ACC112 (cell line): Measurements from ENCODE around the gene TEX54.
A peak's percentile ranks its signal among the peaks of the same experiment; 100 is the strongest.

Experiments used
- H2AFZ ChIP-seq: fragments of 200-600 bp; sonication (generic); one replicate; pipeline ENCODE4 v1.6.0; 2017; ENCODE audit warnings: antibody characterized with exemption, low read length; ENCODE audit not compliant: unreplicated experiment
- H3K27ac ChIP-seq: fragments of 200-600 bp; sonication (generic); 2 replicates; pipeline ENCODE4 v1.5.1; 2014; ENCODE audit warnings: low read depth, mild to moderate bottlenecking, antibody characterized with exemption, low read length, moderate library complexity
- H3K27me3 ChIP-seq: fragments of 200-600 bp; sonication (generic); 2 replicates; pipeline ENCODE4 v1.6.1; 2014; ENCODE audit warnings: mild to moderate bottlenecking, antibody characterized with exemption, low read length, moderate library complexity, mixed read lengths; ENCODE audit not compliant: insufficient read depth
- H3K36me3 ChIP-seq: fragments of 200-600 bp; sonication (generic); 2 replicates; pipeline ENCODE4 v1.6.1; 2016; ENCODE audit warnings: mild to moderate bottlenecking, antibody characterized with exemption, low read length, moderate library complexity, mixed read lengths; ENCODE audit not compliant: insufficient read depth
- H3K4me1 ChIP-seq: fragments of 200-600 bp; sonication (generic); one replicate; pipeline ENCODE4 v1.6.1; 2016; ENCODE audit warnings: low read length, mixed read lengths; ENCODE audit not compliant: insufficient read depth, unreplicated experiment, control insufficient read depth
- H3K4me3 ChIP-seq: fragments of 200-600 bp; sonication (generic); 2 replicates; pipeline ENCODE4 v1.5.1; 2014; ENCODE audit warnings: mild to moderate bottlenecking, low read depth, low read length
- H3K79me2 ChIP-seq: fragments of 200-600 bp; sonication (generic); one replicate; pipeline ENCODE4 v1.6.0; 2016; ENCODE audit warnings: low read length; ENCODE audit not compliant: control insufficient read depth, unreplicated experiment, insufficient read depth

Gene TEX54

GRCh38 chr11:62823677-62824076, 9.0 kb downstream of the TEX54 start:
- Histone ChIP-seq H3K79me2 (peaks cover 15% of the 10 kb centered on the region), H3K36me3 (peaks cover 20% of the 10 kb centered on the region), H3K4me3 (no peak overlapping the region), H3K27ac (no peak overlapping the region), H2AFZ (no peak overlapping the region), H3K4me1 (no peaks in the 10 kb centered on the region), H3K27me3 (no peaks in the 10 kb centered on the region)

- Histone ChIP-seq H3K4me3 (no peak overlapping the region), H3K4me1 (no peaks in the 10 kb centered on the region), H3K27me3 (no peaks in the 10 kb centered on the region), H2AFZ (no peak overlapping the region), H3K36me3 (peaks cover 13% of the 10 kb centered on the region), H3K79me2 (no peaks in the 10 kb centered on the region), H3K27ac (no peak overlapping the region)
Measured at GRCh38 chr11:62817129-62817528, 15.5 kb downstream of the TEX54 start.

- H3K4me1 ChIP-seq = no peaks in the 10 kb centered on the region
- peaks cover 13% of the 10 kb centered on the region for H3K36me3 ChIP-seq
- H2AFZ ChIP-seq = no peak overlapping the region
- H3K27me3 ChIP-seq = no peaks in the 10 kb centered on the region
- H3K27ac ChIP-seq = no peak overlapping the region
- no peak overlapping the region for H3K4me3 ChIP-seq
- no peaks in the 10 kb centered on the region for H3K79me2 ChIP-seq
Measured at GRCh38 chr11:62816557-62816956, 16.1 kb downstream of the TEX54 start.

- Histone ChIP-seq H3K4me1 (peaks cover 5% of the 10 kb centered on the region), H3K27ac (no peak overlapping the region), H3K79me2 (no peaks in the 10 kb centered on the region), H3K36me3 (peaks cover 7% of the 10 kb centered on the region), H2AFZ (no peak overlapping the region), H3K4me3 (no peak overlapping the region), H3K27me3 (no peaks in the 10 kb centered on the region)
Measured at GRCh38 chr11:62811659-62812058, 21.0 kb downstream of the TEX54 start.

DNA sequence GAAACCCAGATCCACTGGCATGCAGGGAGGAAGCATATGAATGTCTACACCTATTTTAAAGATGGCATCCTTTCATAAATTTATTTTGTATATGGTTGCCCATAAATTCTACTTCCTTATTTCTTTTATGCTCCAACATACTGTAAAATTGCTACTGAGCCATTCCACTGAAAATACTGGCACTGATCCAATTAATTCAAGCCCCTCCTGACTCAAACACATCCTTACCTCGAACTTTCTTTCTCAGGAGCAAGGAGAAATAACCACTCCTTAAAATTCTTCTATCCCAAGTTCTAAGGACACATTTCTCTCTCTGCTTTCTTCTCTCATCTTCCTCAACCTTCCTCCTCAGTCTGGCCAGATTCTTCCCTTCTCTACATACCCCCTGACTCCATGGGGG, 21.9 kb downstream of the TEX54 start:
- Histone ChIP-seq H3K36me3 (peaks cover under 1% of the 10 kb centered on the region), H3K27me3 (no peaks in the 10 kb centered on the region), H3K79me2 (no peaks in the 10 kb centered on the region), H2AFZ (no peak overlapping the region), H3K27ac (no peak overlapping the region), H3K4me1 (peaks cover 13% of the 10 kb centered on the region), H3K4me3 (no peak overlapping the region)

- H3K27ac ChIP-seq = peak overlapping the region; percentile 16
- H3K27me3 ChIP-seq = no peaks in the 10 kb centered on the region
- no peak overlapping the region for H2AFZ ChIP-seq
- H3K79me2 ChIP-seq = peaks cover 32% of the 10 kb centered on the region
- no peak overlapping the region for H3K4me3 ChIP-seq
- H3K36me3 ChIP-seq = peaks cover 15% of the 10 kb centered on the region
- peaks cover 22% of the 10 kb centered on the region for H3K4me1 ChIP-seq
Measured at GRCh38 chr11:62806611-62807121, 26.0 kb downstream of the TEX54 start.

DNA sequence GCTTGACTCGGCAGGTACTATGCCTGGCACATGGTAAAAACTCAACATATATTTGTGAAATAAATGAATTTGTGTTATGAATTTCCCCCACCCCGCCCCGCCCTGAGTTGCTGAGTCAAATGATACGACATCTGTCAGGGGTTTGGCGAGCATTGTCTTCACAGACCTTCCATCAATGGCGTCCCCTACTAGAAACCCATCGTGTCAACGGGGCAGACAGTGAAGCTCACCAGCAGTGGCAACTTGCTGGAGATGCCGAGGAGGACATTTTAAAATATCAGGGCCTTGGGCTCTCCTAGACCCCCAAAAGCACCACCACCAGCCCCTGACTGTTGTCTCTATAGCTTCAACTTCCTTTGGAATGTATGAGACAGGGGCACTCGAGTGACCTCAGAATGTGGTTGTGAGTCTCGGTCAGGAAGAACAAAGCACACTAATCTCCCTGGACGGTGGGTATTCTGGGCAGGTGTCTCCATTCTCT, 26.6 kb downstream of the TEX54 start:
- H3K4me3 ChIP-seq = peak overlapping the region; percentile 99
- no peaks in the 10 kb centered on the region for H3K27me3 ChIP-seq
- H3K4me1 ChIP-seq = peaks cover 22% of the 10 kb centered on the region
- peaks cover 32% of the 10 kb centered on the region for H3K79me2 ChIP-seq
- H3K36me3 ChIP-seq = peaks cover 21% of the 10 kb centered on the region
- peak overlapping the region; percentile 78 for H2AFZ ChIP-seq
- H3K27ac ChIP-seq = peak overlapping the region; percentile 16; the same call in 1 of the 2 replicates

DNA sequence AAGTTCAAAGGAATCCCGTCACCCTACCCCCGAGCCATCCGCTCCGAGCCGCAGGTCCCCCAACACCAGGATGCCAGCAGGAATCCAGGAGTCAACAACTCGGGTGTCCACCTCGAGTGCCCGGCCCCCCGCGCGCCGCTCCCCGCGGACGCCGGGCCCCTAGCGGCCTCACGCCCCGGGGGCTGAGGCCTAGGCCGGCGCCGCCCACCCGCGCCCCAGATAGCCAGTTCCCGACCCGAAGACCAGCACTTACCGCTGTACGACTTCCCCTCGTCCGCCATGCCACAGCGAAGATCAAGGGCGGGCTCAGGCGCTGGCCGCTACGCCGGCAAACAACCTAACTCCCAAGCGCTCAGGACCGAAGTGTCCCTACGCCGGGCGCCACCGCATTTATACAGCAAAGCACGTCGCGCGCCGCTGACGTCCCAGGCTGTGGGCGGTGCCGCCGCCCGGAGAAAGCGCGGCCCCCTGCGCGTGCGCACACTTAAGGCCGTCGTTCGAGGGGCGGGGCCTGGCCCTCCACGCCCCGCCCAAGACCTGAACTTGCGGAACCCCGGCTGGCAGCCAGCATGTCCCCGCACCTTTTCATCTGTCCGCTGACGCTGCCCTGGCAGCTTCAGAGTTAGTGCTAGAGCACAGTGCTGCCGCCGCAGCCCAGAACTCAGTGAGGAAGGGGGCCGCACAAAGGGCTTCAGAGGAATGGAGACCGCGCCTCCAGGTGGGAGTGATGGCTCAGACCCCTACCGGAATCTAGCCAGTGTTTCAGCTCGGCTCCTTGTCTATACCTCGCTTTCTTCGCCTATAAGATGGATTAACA, 27.4 kb downstream of the TEX54 start, which contains the start of gene NXF1:
Gene NXF1 (minus strand): TSS at position 365 of the 817 bp plus-strand sequence. CDS start 84 bp downstream, at position 281.
- Histone ChIP-seq H3K79me2 (peaks cover 32% of the 10 kb centered on the region), H3K36me3 (peaks cover 25% of the 10 kb centered on the region), H3K4me3 (peak within 1 kb of the TSS; percentile 99), H3K27ac (peak within 1 kb of the TSS; percentile 66), H2AFZ (peak within 1 kb of the TSS; percentile 78), H3K4me1 (peaks cover 22% of the 10 kb centered on the region), H3K27me3 (no peaks in the 10 kb centered on the region)

GRCh38 chr11:62804310-62805075, 28.1 kb downstream of the TEX54 start:
- Histone ChIP-seq H2AFZ (no peak overlapping the region), H3K27me3 (no peaks in the 10 kb centered on the region), H3K79me2 (peaks cover 32% of the 10 kb centered on the region), H3K36me3 (peaks cover 25% of the 10 kb centered on the region), H3K4me3 (peak overlapping the region; percentile 99), H3K27ac (peak overlapping the region; percentile 66), H3K4me1 (peaks cover 22% of the 10 kb centered on the region)

- peaks cover 11% of the 10 kb centered on the region for H3K4me1 ChIP-seq
- H3K4me3 ChIP-seq = no peak overlapping the region
- peaks cover 32% of the 10 kb centered on the region for H3K79me2 ChIP-seq
- no peak overlapping the region for H2AFZ ChIP-seq
- no peak overlapping the region for H3K27ac ChIP-seq
- H3K36me3 ChIP-seq = peaks cover 25% of the 10 kb centered on the region
- H3K27me3 ChIP-seq = no peaks in the 10 kb centered on the region
Measured at GRCh38 chr11:62801071-62801470, 31.6 kb downstream of the TEX54 start.
